ENCODE data around the gene ADIRF. TPM values are rescaled to one million over a fixed set of nuclear protein-coding genes. Genes with fewer than 3 reads are reported as not detected.

The ADIRF gene
- total and polyA plus RNA-seq, 5 donors = 69.0 to 215 (median 79.3) TPM

GRCh38 chr10:86962136-86962980, 5.9 kb upstream of the ADIRF start:
- WGBS = 90% methylated on average over 7 of the region's 7 CpGs
- no peaks in the 10 kb centered on the region for H3K9me3 ChIP-seq (ENCODE audit: control insufficient read depth, low read length)
- DNase-seq (peak in 1 of 3 donors; percentile 30), ATAC-seq (no peak)
- peaks cover 8% of the 10 kb centered on the region for H3K4me1 ChIP-seq (ENCODE audit: control insufficient read depth, insufficient read depth, low read length)
- H3K4me3 ChIP-seq (ENCODE audit: low read length) = no peak overlapping the region
- intact Hi-C loops (cut with DNase I) = no loop called here
- no peaks in the 10 kb centered on the region for H3K27me3 ChIP-seq (ENCODE audit: control insufficient read depth, insufficient read depth)
- H3K27ac ChIP-seq (ENCODE audit: low read length) = no peak overlapping the region

DNA sequence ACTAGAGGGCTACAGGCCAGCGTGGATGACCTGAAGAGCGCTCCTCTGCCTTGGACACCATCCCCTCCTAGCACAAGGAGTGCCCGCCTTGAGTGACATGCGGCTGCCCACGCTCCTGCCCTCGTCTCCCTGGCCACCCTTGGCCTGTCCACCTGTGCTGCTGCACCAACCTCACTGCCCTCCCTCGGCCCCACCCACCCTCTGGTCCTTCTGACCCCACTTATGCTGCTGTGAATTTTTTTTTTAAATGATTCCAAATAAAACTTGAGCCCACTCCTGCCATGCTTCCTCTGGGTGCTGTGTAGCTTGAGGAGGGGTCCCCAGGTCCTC, 5.3 kb upstream of the ADIRF start:
- Histone ChIP-seq H3K27ac (ENCODE audit: low read length) (no peak overlapping the region), H3K4me1 (ENCODE audit: control insufficient read depth, insufficient read depth, low read length) (peaks cover 14% of the 10 kb centered on the region), H3K27me3 (ENCODE audit: control insufficient read depth, insufficient read depth) (no peaks in the 10 kb centered on the region), H3K4me3 (ENCODE audit: low read length) (no peak overlapping the region), H3K9me3 (ENCODE audit: control insufficient read depth, low read length) (no peaks in the 10 kb centered on the region)
- WGBS = 94% methylated on average over 7 of the region's 7 CpGs
- DNase-seq (peak in 1 of 3 donors; percentile 45), ATAC-seq (no peak)
- intact Hi-C loops (cut with DNase I) = no loop called here

DNA sequence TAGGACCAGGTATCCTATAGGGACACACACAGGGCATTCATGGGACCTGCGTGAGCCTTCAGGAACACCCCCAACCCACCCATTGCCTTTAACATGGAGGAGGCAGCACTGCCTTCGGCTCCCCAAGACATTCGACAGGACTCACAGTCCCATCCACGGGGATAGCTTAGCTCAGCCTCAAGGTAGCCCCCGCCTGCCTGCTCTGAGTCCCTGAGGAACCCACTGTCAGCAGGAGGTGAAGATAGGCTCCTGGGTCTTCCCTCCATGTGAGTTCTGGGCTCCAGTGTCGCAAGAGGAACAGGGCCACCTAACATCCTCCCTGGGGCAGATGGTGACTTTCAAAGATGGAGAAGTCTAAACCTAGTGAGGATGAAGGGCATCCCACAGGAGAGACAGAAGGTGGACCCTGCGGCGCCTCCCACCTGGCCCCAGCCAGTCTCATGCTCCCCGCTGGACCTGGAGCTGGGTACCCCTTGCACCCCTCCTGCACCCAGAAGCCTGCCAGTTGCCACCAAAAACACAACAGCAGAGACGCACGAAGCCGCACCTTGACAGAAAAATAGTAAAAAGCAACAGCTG, 4.9 kb upstream of the ADIRF start:
- H3K27ac ChIP-seq (ENCODE audit: low read length) = no peak overlapping the region
- H3K27me3 ChIP-seq (ENCODE audit: control insufficient read depth, insufficient read depth) = no peaks in the 10 kb centered on the region
- H3K9me3 ChIP-seq (ENCODE audit: control insufficient read depth, low read length) = no peaks in the 10 kb centered on the region
- peaks cover 15% of the 10 kb centered on the region for H3K4me1 ChIP-seq (ENCODE audit: control insufficient read depth, insufficient read depth, low read length)
- 95% methylated on average over 12 of the region's 12 CpGs for WGBS
- intact Hi-C loops (cut with DNase I) = no loop called here
- H3K4me3 ChIP-seq (ENCODE audit: low read length) = no peak overlapping the region
- ATAC-seq (no peak), DNase-seq (peak in 1 of 3 donors; percentile 32)

- ATAC-seq (no peak), DNase-seq (peak in 1 of 3 donors; percentile 45)
- Histone ChIP-seq H3K4me1 (ENCODE audit: control insufficient read depth, insufficient read depth, low read length) (peaks cover 15% of the 10 kb centered on the region), H3K4me3 (ENCODE audit: low read length) (no peak overlapping the region), H3K27ac (ENCODE audit: low read length) (no peak overlapping the region), H3K9me3 (ENCODE audit: control insufficient read depth, low read length) (no peaks in the 10 kb centered on the region), H3K27me3 (ENCODE audit: control insufficient read depth, insufficient read depth) (no peaks in the 10 kb centered on the region)
- WGBS = 84% methylated on average over 13 of the region's 13 CpGs
- intact Hi-C loops (cut with DNase I) = no loop called here
These were observed 4.0 kb upstream of the ADIRF start for GRCh38 chr10:86964061-86964846.

GRCh38 chr10:86964847-86965190, 3.5 kb upstream of the ADIRF start:
- DNase-seq = peak in 1 of 3 donors; percentile 33
- Histone ChIP-seq H3K27ac (ENCODE audit: low read length) (no peak overlapping the region), H3K4me3 (ENCODE audit: low read length) (no peak overlapping the region), H3K9me3 (ENCODE audit: control insufficient read depth, low read length) (no peaks in the 10 kb centered on the region), H3K27me3 (ENCODE audit: control insufficient read depth, insufficient read depth) (no peaks in the 10 kb centered on the region), H3K4me1 (ENCODE audit: control insufficient read depth, insufficient read depth, low read length) (peaks cover 15% of the 10 kb centered on the region)
- intact Hi-C loops (cut with DNase I) = no loop called here
- ATAC-seq = no peak
- WGBS = 84% methylated on average over 2 of the region's 2 CpGs

- no peaks in the 10 kb centered on the region for H3K27me3 ChIP-seq (ENCODE audit: control insufficient read depth, insufficient read depth)
- H3K27ac ChIP-seq (ENCODE audit: low read length) = no peak overlapping the region
- no peaks in the 10 kb centered on the region for H3K9me3 ChIP-seq (ENCODE audit: control insufficient read depth, low read length)
- intact Hi-C loops (cut with DNase I) = no loop called here
- H3K4me1 ChIP-seq (ENCODE audit: control insufficient read depth, insufficient read depth, low read length) = peaks cover 15% of the 10 kb centered on the region
- no peak for ATAC-seq
- no peak for DNase-seq
- H3K4me3 ChIP-seq (ENCODE audit: low read length) = no peak overlapping the region
- WGBS = 42% methylated on average over 11 of the region's 11 CpGs
These were observed 2.2 kb upstream of the ADIRF start for GRCh38 chr10:86965986-86966654.

DNA sequence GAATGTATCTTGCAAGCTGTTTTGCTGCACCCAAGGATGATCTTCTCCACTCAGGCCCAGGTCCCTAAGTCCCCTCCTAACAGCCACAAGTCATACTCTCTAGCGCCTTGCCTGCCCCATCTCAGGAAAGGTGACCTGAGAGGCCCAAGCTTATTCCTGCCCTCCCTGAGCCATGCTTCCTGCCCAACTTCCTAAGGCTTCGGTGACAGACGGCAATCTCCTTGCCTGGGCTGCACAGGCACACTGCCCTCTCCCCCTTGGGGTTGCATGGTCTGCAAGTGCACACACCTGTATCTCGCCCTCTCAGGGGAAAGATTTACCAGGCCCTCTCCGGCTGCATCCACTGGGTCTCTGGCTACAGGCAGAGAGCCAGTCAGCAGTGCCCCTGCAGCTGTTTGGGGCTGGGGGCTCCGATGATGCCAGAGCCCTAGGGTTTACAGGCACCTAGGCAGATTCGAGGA, 771 bp upstream of the ADIRF start:
- H3K4me1 ChIP-seq (ENCODE audit: control insufficient read depth, insufficient read depth, low read length) = peaks cover 19% of the 10 kb centered on the region
- 72% methylated on average over 7 of the region's 7 CpGs for WGBS
- intact Hi-C loops (cut with DNase I) = no loop called here

GRCh38 chr10:86968994-86969355, 693 bp downstream of the ADIRF start:
- no peaks in the 10 kb centered on the region for H3K9me3 ChIP-seq (ENCODE audit: control insufficient read depth, low read length)
- 51% methylated on average over 9 of the region's 9 CpGs for WGBS
- DNase-seq (peak in 2 of 3 donors; percentile 22 to 60), ATAC-seq (no peak)
- H3K27me3 ChIP-seq (ENCODE audit: control insufficient read depth, insufficient read depth) = no peaks in the 10 kb centered on the region
- H3K4me1 ChIP-seq (ENCODE audit: control insufficient read depth, insufficient read depth, low read length) = peaks cover 19% of the 10 kb centered on the region
- peak overlapping the region; percentile 55 for H3K4me3 ChIP-seq (ENCODE audit: low read length)
- intact Hi-C loops (cut with DNase I) = no loop called here
- peak overlapping the region; percentile 90 for H3K27ac ChIP-seq (ENCODE audit: low read length)

More for the DNA sequence above, 771 bp upstream of the ADIRF start:
- Histone ChIP-seq H3K27ac (ENCODE audit: low read length) (peak overlapping the region; percentile 90), H3K27me3 (ENCODE audit: control insufficient read depth, insufficient read depth) (no peaks in the 10 kb centered on the region), H3K9me3 (ENCODE audit: control insufficient read depth, low read length) (no peaks in the 10 kb centered on the region), H3K4me3 (ENCODE audit: low read length) (no peak overlapping the region)
- ATAC-seq (no peak), DNase-seq (peak in 1 of 3 donors; percentile 35)

DNA sequence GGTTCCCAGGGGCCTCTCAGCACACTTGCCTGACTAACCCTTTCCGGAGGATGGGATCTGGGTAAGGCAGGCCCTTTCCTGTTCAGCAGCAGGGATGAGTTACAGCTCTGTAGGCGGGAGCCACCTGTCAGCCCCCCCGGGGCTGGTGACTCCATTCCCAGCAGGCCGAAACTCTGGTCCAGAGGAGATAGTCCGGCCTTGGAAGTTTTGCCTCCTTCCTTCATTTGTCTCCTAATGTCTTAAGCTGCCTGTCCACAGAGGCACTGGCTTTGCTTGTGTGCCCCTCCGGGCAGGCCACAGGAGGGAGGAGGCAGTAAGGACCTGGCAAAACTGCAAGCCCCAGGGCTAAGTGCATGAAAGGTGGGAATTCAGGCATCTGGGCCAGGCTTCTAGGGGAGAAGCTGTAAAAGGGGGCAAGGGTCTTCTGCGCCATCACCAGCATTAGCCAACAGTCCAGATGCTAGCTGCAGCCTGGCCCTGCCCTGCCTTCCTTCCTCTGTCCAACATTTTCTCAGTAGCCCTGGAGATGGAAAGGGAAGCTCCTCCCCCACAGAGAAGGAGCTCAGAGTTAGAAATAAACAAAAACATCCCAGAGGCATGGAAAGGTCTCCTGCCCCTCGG, 1.2 kb downstream of the ADIRF start:
- 45% methylated on average over 8 of the region's 8 CpGs for WGBS
- intact Hi-C loops (cut with DNase I) = loop anchor here in 1 of 4 donors (10.0 kb wide), 1 partner anchor 125 kb away; the partner anchor contains the start of genes GLUD1 and SHLD2
- Histone ChIP-seq H3K4me1 (ENCODE audit: control insufficient read depth, insufficient read depth, low read length) (peaks cover 19% of the 10 kb centered on the region), H3K9me3 (ENCODE audit: control insufficient read depth, low read length) (no peaks in the 10 kb centered on the region), H3K4me3 (ENCODE audit: low read length) (peak overlapping the region; percentile 55), H3K27ac (ENCODE audit: low read length) (peak overlapping the region; percentile 90), H3K27me3 (ENCODE audit: control insufficient read depth, insufficient read depth) (no peaks in the 10 kb centered on the region)
- ATAC-seq = peak; percentile 0 to 1
- peak in 2 of 3 donors; percentile 64 to 66 for DNase-seq

All from right cardiac atrium (tissue), 5 donors.